Stromal cell of bone marrow (primary cell): ENCODE data around the gene NR0B1.

ENCODE experiments used
- DNase-seq: peaks from one replicate; pipeline ENCODE4 v3.0.0-alpha.2; 2012; ENCODE audit warnings: low read depth

The NR0B1 gene

GRCh38 chrX:30309139-30309571 lies at the start of gene NR0B1:
Gene NR0B1 (minus strand): TSS chrX:30309390. CDS start chrX:30309363, 27 bp downstream.
- DNase-seq: no peak

- DNase-seq: no peak
These were observed 40.8 kb upstream of the NR0B1 start for GRCh38 chrX:30349946-30350345.

GRCh38 chrX:30343206-30343605 lies 34.0 kb upstream of the NR0B1 start:
- DNase-seq: no peak

- no peak for DNase-seq
These were observed 31.6 kb upstream of the NR0B1 start for GRCh38 chrX:30340753-30341152.

- DNase-seq: no peak
These were observed 18.6 kb upstream of the NR0B1 start for GRCh38 chrX:30327762-30328161.

- no peak for DNase-seq
These were observed 8.1 kb upstream of the NR0B1 start for GRCh38 chrX:30317308-30317707.

GRCh38 chrX:30313322-30313721 lies 4.1 kb upstream of the NR0B1 start:
- no peak for DNase-seq

- DNase-seq: no peak
These were observed 3.7 kb upstream of the NR0B1 start for GRCh38 chrX:30312858-30313257.

GRCh38 chrX:30310429-30311206 lies 1.4 kb upstream of the NR0B1 start:
- no peak for DNase-seq

GRCh38 chrX:30308263-30309138 lies 689 bp downstream of the NR0B1 start:
- no peak for DNase-seq

- no peak for DNase-seq
These were observed 1.7 kb downstream of the NR0B1 start for GRCh38 chrX:30307466-30307865.

- DNase-seq: no peak
These were observed 4.3 kb downstream of the NR0B1 start for GRCh38 chrX:30304866-30305265.

- no peak for DNase-seq
These were observed 6.2 kb downstream of the NR0B1 start for GRCh38 chrX:30302956-30303355.

- no peak for DNase-seq
These were observed 7.2 kb downstream of the NR0B1 start for GRCh38 chrX:30301963-30302362.

GRCh38 chrX:30301208-30301607 lies 8.0 kb downstream of the NR0B1 start:
- no peak for DNase-seq

GRCh38 chrX:30296408-30297254 lies 12.6 kb downstream of the NR0B1 start:
- no peak for DNase-seq

GRCh38 chrX:30283456-30284200 lies 25.6 kb downstream of the NR0B1 start:
- DNase-seq: peak; percentile 84

- no peak for DNase-seq
These were observed 26.7 kb downstream of the NR0B1 start for GRCh38 chrX:30282527-30282926.

GRCh38 chrX:30280428-30280827 lies 28.8 kb downstream of the NR0B1 start:
- no peak for DNase-seq

GRCh38 chrX:30278365-30278764 lies 30.8 kb downstream of the NR0B1 start:
- peak; percentile 56 for DNase-seq

- DNase-seq: peak; percentile 19
These were observed 33.7 kb downstream of the NR0B1 start for GRCh38 chrX:30275498-30275897.
